Fibroblast of lung (primary cell): ENCODE results near the gene KLHL41. TPM values are rescaled to one million over a fixed set of nuclear protein-coding genes. Genes with fewer than 3 reads are reported as not detected.

Source experiments
- DNase-seq, 2 donors: peaks; one replicate each; pipeline versions ENCODE4 v3.0.0 to v3.0.0-alpha.2; 2010; ENCODE audit warnings: low read depth in 2 of 2
- H2AFZ ChIP-seq: 2 replicates; pipeline ENCODE4 v1.5.1; 2012; ENCODE audit warnings: low read length, control low read depth, inconsistent platforms
- H3K27ac ChIP-seq: 2 replicates; pipeline ENCODE4 v1.5.1; 2011; ENCODE audit warnings: low read length, control low read depth; ENCODE audit not compliant: insufficient read depth
- H3K27me3 ChIP-seq: 2 replicates; pipeline ENCODE4 v1.5.1; 2011; ENCODE audit warnings: mild to moderate bottlenecking, low read length; ENCODE audit not compliant: control insufficient read depth, insufficient read depth
- H3K36me3 ChIP-seq: 2 replicates; pipeline ENCODE4 v1.5.1; 2011; ENCODE audit warnings: low read length; ENCODE audit not compliant: control insufficient read depth, insufficient read depth
- H3K4me1 ChIP-seq: 2 replicates; pipeline ENCODE4 v1.5.1; 2011; ENCODE audit warnings: low read length; ENCODE audit not compliant: control insufficient read depth, insufficient read depth; ENCODE audit errors: extremely low read depth
- H3K4me2 ChIP-seq: 2 replicates; pipeline ENCODE4 v1.5.1; 2011; ENCODE audit warnings: low read length, control low read depth; ENCODE audit not compliant: insufficient read depth; ENCODE audit errors: extremely low read depth
- H3K4me3 ChIP-seq, 4 experiments: fragments of 200-600 bp in 1 of 4; sonication (generic) in 1 of 4; replicated peaks in 1 of 4; 2 replicates each; pipeline ENCODE4 v1.5.1; 2011 to 2016; ENCODE audit warnings: low read length in 4 of 4, low read depth in 3 of 4, mild to moderate bottlenecking in 3 of 4, control low read depth in 2 of 4, inconsistent platforms in 1 of 4, mixed read lengths in 1 of 4; ENCODE audit not compliant: insufficient read depth in 1 of 4; ENCODE audit errors: control extremely low read depth in 1 of 4
- H3K79me2 ChIP-seq: 2 replicates; pipeline ENCODE4 v1.5.1; 2012; ENCODE audit warnings: mild to moderate bottlenecking, low read length, inconsistent platforms; ENCODE audit not compliant: control insufficient read depth, insufficient read depth
- H3K9ac ChIP-seq: 2 replicates; pipeline ENCODE4 v1.5.1; 2011; ENCODE audit warnings: mild to moderate bottlenecking, low read length, control low read depth; ENCODE audit not compliant: insufficient read depth
- H3K9me3 ChIP-seq: 2 replicates; pipeline ENCODE4 v1.5.1; 2012; ENCODE audit warnings: low read depth, low read length; ENCODE audit not compliant: control insufficient read depth, insufficient read depth
- H4K20me1 ChIP-seq: 2 replicates; pipeline ENCODE4 v1.5.1; 2011; ENCODE audit warnings: low read length; ENCODE audit not compliant: control insufficient read depth, insufficient read depth; ENCODE audit errors: extremely low read depth
- EZH2 ChIP-seq: IDR thresholded peaks from 2 replicates; pipeline ENCODE4 v1.5.1; 2012; ENCODE audit warnings: low read length, control low read depth, mild to moderate bottlenecking; ENCODE audit errors: missing control alignments
- polyA plus RNA-seq, 2 donors: library from polyadenylated mRNA; depleted of rRNA in 1 of 2; stranded (reverse) in 1 of 2; unstranded in 1 of 2; fragments of >200 nt; gene quantifications; 2 replicates each; pipeline ENCODE4 v1.2.1, GENCODE V29; 2011 to 2012; ENCODE audit warnings: missing spikeins in 1 of 2
- total RNA-seq: library from RNA; depleted of rRNA; stranded (reverse); fragments of >200 nt; gene quantifications from 2 replicates; pipeline ENCODE4 v1.2.1, GENCODE V29; 2014
- TF ChIP-seq, protein P1 (sequence below), 2 donors: IDR thresholded peaks in 1 of 2; conservative IDR thresholded peaks in 1 of 2; 1 replicate in 1 of 2; 2 replicates in 1 of 2; pipeline ENCODE4 v1.5.1; 2011 to 2012; ENCODE audit warnings: low read length in 2 of 2, control low read depth in 1 of 2, inconsistent platforms in 1 of 2, low read depth in 1 of 2, mild to moderate bottlenecking in 1 of 2

The KLHL41 gene
- total and polyA plus RNA-seq, 2 donors (not counting 1 experiment from before 2014, with no cell fraction given) = 1.2 to 3.8 TPM

DNA sequence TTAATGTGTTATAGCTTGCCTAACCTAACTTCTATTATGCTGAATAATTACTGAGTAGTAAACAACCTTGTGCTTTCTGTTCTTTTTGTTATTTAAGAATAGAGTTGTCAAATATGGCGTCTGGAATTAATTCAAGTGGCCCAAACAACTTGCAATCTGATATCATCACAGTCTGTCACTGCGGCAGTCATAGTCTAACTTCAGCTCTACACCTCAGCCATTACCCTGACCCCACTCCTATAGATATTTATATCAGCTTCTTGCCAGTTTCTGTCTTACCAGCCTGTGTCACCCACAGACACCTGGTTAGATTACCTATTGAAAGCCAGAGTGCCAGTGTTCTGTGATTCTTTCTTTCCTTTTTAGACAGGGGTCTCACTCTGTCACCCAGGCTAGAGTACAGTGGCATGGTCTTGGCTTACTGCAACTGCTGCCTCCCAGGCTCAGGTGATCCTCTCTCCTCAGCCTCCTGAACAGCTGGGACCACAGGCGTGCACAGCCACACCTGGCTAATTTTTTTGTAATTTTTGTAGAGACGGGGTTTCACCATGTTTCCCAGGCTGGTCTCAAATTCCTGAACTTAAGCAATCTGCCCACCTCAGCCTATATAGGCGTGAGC lies 14.1 kb upstream of the KLHL41 start:
- Histone ChIP-seq H3K4me1 (no peaks in the 10 kb centered on the region), H3K9me3 (no peaks in the 10 kb centered on the region), H3K4me3 (no peak overlapping the region), H3K27ac (no peak overlapping the region), H3K4me2 (no peak overlapping the region), H4K20me1 (no peaks in the 10 kb centered on the region), H3K27me3 (no peaks in the 10 kb centered on the region), H3K79me2 (no peaks in the 10 kb centered on the region), H2AFZ (no peak overlapping the region), H3K36me3 (no peaks in the 10 kb centered on the region), H3K9ac (no peak overlapping the region)
- no peak for DNase-seq
- TF ChIP-seq EZH2 = no peak
- TF ChIP-seq, protein P1, sequence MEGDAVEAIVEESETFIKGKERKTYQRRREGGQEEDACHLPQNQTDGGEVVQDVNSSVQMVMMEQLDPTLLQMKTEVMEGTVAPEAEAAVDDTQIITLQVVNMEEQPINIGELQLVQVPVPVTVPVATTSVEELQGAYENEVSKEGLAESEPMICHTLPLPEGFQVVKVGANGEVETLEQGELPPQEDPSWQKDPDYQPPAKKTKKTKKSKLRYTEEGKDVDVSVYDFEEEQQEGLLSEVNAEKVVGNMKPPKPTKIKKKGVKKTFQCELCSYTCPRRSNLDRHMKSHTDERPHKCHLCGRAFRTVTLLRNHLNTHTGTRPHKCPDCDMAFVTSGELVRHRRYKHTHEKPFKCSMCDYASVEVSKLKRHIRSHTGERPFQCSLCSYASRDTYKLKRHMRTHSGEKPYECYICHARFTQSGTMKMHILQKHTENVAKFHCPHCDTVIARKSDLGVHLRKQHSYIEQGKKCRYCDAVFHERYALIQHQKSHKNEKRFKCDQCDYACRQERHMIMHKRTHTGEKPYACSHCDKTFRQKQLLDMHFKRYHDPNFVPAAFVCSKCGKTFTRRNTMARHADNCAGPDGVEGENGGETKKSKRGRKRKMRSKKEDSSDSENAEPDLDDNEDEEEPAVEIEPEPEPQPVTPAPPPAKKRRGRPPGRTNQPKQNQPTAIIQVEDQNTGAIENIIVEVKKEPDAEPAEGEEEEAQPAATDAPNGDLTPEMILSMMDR (conservative IDR thresholded peaks at IDR 0.05 in 1 of 2, IDR thresholded peaks at IDR 0.05 in 1 of 2; ENCODE audit: low read depth in 1 of 2, low read length in 2 of 2) = no peak

DNA sequence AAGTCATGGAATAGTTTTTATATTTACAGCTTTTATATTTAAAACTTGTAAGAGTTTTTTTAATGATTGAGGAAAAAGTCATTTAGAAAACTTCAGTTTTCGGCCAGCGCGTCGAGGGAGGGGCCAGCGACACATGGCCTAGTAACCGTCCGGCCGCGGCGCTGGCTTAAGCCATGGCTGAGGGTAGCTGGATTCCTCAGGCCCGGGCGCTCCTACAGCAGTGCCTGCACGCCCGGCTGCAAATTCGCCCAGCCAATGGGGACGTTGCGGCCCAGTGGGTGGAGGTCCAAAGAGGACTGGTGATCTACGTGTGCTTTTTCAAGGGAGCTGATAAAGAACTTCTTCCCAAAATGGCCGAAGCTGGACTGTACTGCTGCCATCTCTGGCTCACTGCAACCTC lies 4.9 kb upstream of the KLHL41 start:
- Histone ChIP-seq H2AFZ (no peak overlapping the region), H3K79me2 (no peaks in the 10 kb centered on the region), H3K4me1 (peaks cover 4% of the 10 kb centered on the region), H3K4me2 (no peak overlapping the region), H3K9me3 (no peaks in the 10 kb centered on the region), H3K27me3 (no peaks in the 10 kb centered on the region), H3K4me3 (no peak overlapping the region), H4K20me1 (no peaks in the 10 kb centered on the region), H3K27ac (no peak overlapping the region), H3K36me3 (no peaks in the 10 kb centered on the region), H3K9ac (no peak overlapping the region)
- no peak for TF ChIP-seq EZH2
- TF ChIP-seq, protein P1 (conservative IDR thresholded peaks at IDR 0.05 in 1 of 2, IDR thresholded peaks at IDR 0.05 in 1 of 2; ENCODE audit: low read depth in 1 of 2, low read length in 2 of 2) = no peak
- DNase-seq = no peak

DNA sequence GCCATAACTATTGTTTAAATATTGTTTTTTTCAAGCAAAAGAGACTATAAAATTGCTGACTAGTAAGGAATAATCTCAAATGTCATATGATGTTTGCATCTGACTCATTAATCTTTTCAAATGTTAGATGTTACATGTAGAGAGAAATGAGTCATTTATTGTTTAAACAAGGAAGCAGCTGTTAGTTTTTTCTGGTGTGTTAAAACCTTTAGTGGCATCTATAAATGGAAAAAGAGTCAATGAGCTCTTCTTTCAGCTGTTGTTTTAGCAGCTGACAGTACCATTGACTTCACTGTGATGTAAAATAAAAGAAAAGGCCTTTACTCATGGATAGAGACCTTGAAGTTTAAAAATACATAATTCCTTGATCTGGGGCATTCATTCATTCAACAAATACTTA lies 1.8 kb upstream of the KLHL41 start:
- Histone ChIP-seq H3K9me3 (no peaks in the 10 kb centered on the region), H2AFZ (no peak overlapping the region), H3K4me3 (no peak overlapping the region), H3K36me3 (no peaks in the 10 kb centered on the region), H3K79me2 (no peaks in the 10 kb centered on the region), H3K27ac (no peak overlapping the region), H3K4me1 (peaks cover 6% of the 10 kb centered on the region), H3K27me3 (no peaks in the 10 kb centered on the region), H3K9ac (no peak overlapping the region), H4K20me1 (no peaks in the 10 kb centered on the region), H3K4me2 (no peak overlapping the region)
- no peak for TF ChIP-seq EZH2
- TF ChIP-seq, protein P1 (conservative IDR thresholded peaks at IDR 0.05 in 1 of 2, IDR thresholded peaks at IDR 0.05 in 1 of 2; ENCODE audit: low read depth in 1 of 2, low read length in 2 of 2) = no peak
- DNase-seq = peak; percentile 61 to 85
